Suprapubic skin (tissue), 4 donors: ENCODE measurements around the gene MTMR3. TPM values are rescaled to one million over a fixed set of nuclear protein-coding genes. Genes with fewer than 3 reads are reported as not detected.

ENCODE experiments used
- DNase-seq, 2 donors: peaks; one replicate each; pipeline ENCODE4 v3.0.0-alpha.2; 2019; ENCODE audit warnings: low spot score in 2 of 2
- H3K27ac ChIP-seq: fragments of 200-600 bp; sonication (generic); one replicate; pipeline ENCODE4 v1.5.1; 2019
- H3K27me3 ChIP-seq: fragments of 200-600 bp; sonication (generic); one replicate; pipeline ENCODE4 v1.5.1; 2019
- H3K36me3 ChIP-seq: fragments of 200-600 bp; sonication (generic); one replicate; pipeline ENCODE4 v1.5.1; 2019
- H3K4me1 ChIP-seq: fragments of 200-600 bp; sonication (generic); one replicate; pipeline ENCODE4 v1.5.1; 2019
- H3K4me3 ChIP-seq: fragments of 200-600 bp; sonication (generic); one replicate; pipeline ENCODE4 v1.5.1; 2019; ENCODE audit warnings: mild to moderate bottlenecking
- H3K9me3 ChIP-seq: fragments of 200-600 bp; sonication (generic); one replicate; pipeline ENCODE4 v1.5.1; 2019
- EP300 ChIP-seq: sonication (generic); formaldehyde crosslinking; IDR thresholded peaks from one replicate; pipeline ENCODE4 v1.6.1; 2017; ENCODE audit warnings: antibody characterized with exemption
- POLR2A ChIP-seq, 2 donors: fragments of 450-650 bp; IDR thresholded peaks; one replicate each; pipeline ENCODE4 v1.6.1; 2017; ENCODE audit warnings: antibody characterized with exemption in 2 of 2, mild to moderate bottlenecking in 2 of 2, moderate library complexity in 2 of 2
- POLR2AphosphoS5 ChIP-seq, 3 donors: sonication (generic); formaldehyde crosslinking; IDR thresholded peaks; one replicate each; pipeline ENCODE4 v1.6.1; 2017; ENCODE audit warnings: antibody characterized with exemption in 3 of 3
- WGBS: methylation state at CpG from one replicate; pipeline ENCODE4 v1.1.5; 2018; 5-methylcytosine and 5-hydroxymethylcytosine counted together
- total RNA-seq, 4 donors: library from RNA; depleted of rRNA; stranded (reverse); fragments of >200 nt; gene quantifications; one replicate each; pipeline ENCODE4 v1.1.0, GENCODE V29; 2016
- TF ChIP-seq, protein P1 (sequence below), 2 donors: fragments of 200-600 bp in 1 of 2; fragments of 450-650 bp in 1 of 2; sonication (generic) in 1 of 2; IDR thresholded peaks; one replicate each; pipeline ENCODE4 v1.5.1; 2016 to 2019; ENCODE audit warnings: antibody characterized with exemption in 2 of 2, mild to moderate bottlenecking in 1 of 2, moderate library complexity in 1 of 2

MTMR3 gene
- total RNA-seq, 4 donors from 2014 or later, result 57.8 to 136 (median 66.0) TPM

- Histone ChIP-seq H3K4me3 (no peak overlapping the region), H3K4me1 (peaks cover 8% of the 10 kb centered on the region), H3K9me3 (no peaks in the 10 kb centered on the region), H3K27me3 (no peaks in the 10 kb centered on the region), H3K27ac (no peak overlapping the region), H3K36me3 (peaks cover 27% of the 10 kb centered on the region)
- TF ChIP-seq EP300 (no peak), POLR2A (IDR thresholded peaks at IDR 0.05) (no peak), POLR2AphosphoS5 (IDR thresholded peaks at IDR 0.05) (no peak)
- TF ChIP-seq, protein P1, sequence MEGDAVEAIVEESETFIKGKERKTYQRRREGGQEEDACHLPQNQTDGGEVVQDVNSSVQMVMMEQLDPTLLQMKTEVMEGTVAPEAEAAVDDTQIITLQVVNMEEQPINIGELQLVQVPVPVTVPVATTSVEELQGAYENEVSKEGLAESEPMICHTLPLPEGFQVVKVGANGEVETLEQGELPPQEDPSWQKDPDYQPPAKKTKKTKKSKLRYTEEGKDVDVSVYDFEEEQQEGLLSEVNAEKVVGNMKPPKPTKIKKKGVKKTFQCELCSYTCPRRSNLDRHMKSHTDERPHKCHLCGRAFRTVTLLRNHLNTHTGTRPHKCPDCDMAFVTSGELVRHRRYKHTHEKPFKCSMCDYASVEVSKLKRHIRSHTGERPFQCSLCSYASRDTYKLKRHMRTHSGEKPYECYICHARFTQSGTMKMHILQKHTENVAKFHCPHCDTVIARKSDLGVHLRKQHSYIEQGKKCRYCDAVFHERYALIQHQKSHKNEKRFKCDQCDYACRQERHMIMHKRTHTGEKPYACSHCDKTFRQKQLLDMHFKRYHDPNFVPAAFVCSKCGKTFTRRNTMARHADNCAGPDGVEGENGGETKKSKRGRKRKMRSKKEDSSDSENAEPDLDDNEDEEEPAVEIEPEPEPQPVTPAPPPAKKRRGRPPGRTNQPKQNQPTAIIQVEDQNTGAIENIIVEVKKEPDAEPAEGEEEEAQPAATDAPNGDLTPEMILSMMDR (IDR thresholded peaks at IDR 0.05), result no peak
- WGBS, result 35% methylated on average over 3 of the region's 3 CpGs
- DNase-seq, result no peak
Observed at GRCh38 chr22:29979777-29980321, 96.9 kb downstream of the MTMR3 start.

- Histone ChIP-seq H3K36me3 (peaks cover 45% of the 10 kb centered on the region), H3K4me3 (no peak overlapping the region), H3K9me3 (no peaks in the 10 kb centered on the region), H3K27me3 (no peaks in the 10 kb centered on the region), H3K27ac (no peak overlapping the region), H3K4me1 (peaks cover 8% of the 10 kb centered on the region)
- DNase-seq, result no peak
- 92% methylated on average over 10 of the region's 10 CpGs for WGBS
- no peak for TF ChIP-seq POLR2AphosphoS5 (IDR thresholded peaks at IDR 0.05)
- TF ChIP-seq, protein P1 (IDR thresholded peaks at IDR 0.05), result no peak
- TF ChIP-seq EP300, result no peak
- no peak for TF ChIP-seq POLR2A (IDR thresholded peaks at IDR 0.05)
Observed at GRCh38 chr22:29983296-29983917, 100.4 kb downstream of the MTMR3 start.

GRCh38 chr22:29985912-29986311 lies 102.9 kb downstream of the MTMR3 start:
- no peaks in the 10 kb centered on the region for H3K4me1 ChIP-seq
- H3K4me3 ChIP-seq, result no peak overlapping the region
- no peaks in the 10 kb centered on the region for H3K9me3 ChIP-seq
- 80% methylated on average over 1 of the region's 1 CpG for WGBS
- no peak overlapping the region for H3K27ac ChIP-seq
- no peaks in the 10 kb centered on the region for H3K27me3 ChIP-seq
- TF ChIP-seq POLR2AphosphoS5 (IDR thresholded peaks at IDR 0.05) (no peak), EP300 (no peak), POLR2A (IDR thresholded peaks at IDR 0.05) (no peak)
- TF ChIP-seq, protein P1 (IDR thresholded peaks at IDR 0.05), result no peak
- DNase-seq, result no peak
- H3K36me3 ChIP-seq, result peaks cover 43% of the 10 kb centered on the region

DNA sequence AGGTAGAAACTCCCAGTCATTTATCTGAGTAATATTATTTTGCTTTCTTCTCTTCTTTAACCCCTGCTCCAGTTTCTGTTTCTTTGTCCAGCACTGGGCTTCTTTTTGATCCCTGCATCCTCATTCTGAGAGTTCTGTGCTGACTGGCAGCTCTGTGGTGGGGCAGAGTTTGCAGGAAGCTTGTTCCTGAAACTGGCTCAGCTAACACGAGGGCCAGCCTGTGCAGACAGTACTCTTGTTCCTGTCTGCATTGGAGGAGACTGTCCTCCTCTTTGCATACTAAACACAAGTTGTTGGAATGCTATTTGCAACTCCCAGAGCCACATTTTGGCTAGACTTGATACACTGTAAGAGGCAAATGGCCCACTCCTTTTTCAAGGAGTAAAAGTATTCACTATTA lies 104.2 kb downstream of the MTMR3 start:
- Histone ChIP-seq H3K4me3 (no peak overlapping the region), H3K27me3 (no peaks in the 10 kb centered on the region), H3K9me3 (no peaks in the 10 kb centered on the region), H3K27ac (no peak overlapping the region), H3K36me3 (peaks cover 55% of the 10 kb centered on the region), H3K4me1 (no peaks in the 10 kb centered on the region)
- no peak for DNase-seq
- 13% methylated on average over 1 of the region's 1 CpG for WGBS
- TF ChIP-seq, protein P1 (IDR thresholded peaks at IDR 0.05), result no peak
- no peak for TF ChIP-seq EP300
- TF ChIP-seq POLR2AphosphoS5 (IDR thresholded peaks at IDR 0.05), result no peak
- TF ChIP-seq POLR2A (IDR thresholded peaks at IDR 0.05), result no peak

DNA sequence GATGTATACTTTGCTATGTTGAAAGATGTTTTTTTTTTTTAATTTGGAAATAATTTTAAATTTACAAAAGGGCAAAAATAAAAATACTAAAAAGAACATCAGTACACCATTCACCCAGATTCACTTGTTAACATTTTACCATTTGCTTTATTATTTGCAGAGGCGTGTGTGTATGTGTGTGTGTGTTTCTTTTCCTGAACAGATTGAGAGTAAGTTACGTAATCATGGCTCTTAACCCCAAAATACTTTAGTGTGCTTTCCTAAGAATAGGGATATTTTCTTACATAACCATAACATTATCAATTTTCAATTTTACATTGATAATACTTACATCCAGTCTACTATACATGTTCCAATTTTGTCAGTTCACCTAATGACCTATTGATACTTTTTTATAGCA lies 105.7 kb downstream of the MTMR3 start:
- Histone ChIP-seq H3K4me1 (peaks cover 15% of the 10 kb centered on the region), H3K9me3 (no peaks in the 10 kb centered on the region), H3K36me3 (peaks cover 51% of the 10 kb centered on the region), H3K27me3 (no peaks in the 10 kb centered on the region), H3K4me3 (no peak overlapping the region), H3K27ac (no peak overlapping the region)
- DNase-seq, result no peak
- 85% methylated on average over 2 of the region's 2 CpGs for WGBS
- no peak for TF ChIP-seq POLR2AphosphoS5 (IDR thresholded peaks at IDR 0.05)
- TF ChIP-seq EP300, result no peak
- TF ChIP-seq, protein P1 (IDR thresholded peaks at IDR 0.05), result no peak
- TF ChIP-seq POLR2A (IDR thresholded peaks at IDR 0.05), result no peak
